ENCODE results near the gene LMO7. TPM values are rescaled to one million over a fixed set of nuclear protein-coding genes. Genes with fewer than 3 reads are reported as not detected.

LMO7 gene
- total and polyA plus RNA-seq, 8 donors: 17.1 to 214 (median 72.4) TPM

DNA sequence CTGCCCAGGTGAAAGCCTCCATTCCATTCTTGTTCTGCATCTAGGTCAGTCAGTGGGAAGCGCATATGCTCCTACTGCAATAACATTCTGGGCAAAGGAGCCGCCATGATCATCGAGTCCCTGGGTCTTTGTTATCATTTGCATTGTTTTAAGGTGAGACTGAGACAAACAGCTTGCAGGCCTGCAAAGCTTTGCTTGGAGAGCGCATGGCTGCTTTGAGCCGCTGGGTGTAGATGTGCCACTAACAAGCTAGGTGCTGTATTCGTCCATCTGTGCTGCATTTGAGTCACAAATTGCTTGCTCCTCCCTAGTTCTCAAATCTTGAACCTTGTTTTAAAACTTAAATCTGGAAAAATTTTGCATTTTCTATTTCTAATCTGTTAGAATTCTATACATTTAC lies 219.1 kb downstream of the LMO7 start:
- Histone ChIP-seq H3K4me3 (no peak overlapping the region), H3K27ac (no peak overlapping the region), H3K27me3 (no peaks in the 10 kb centered on the region), H3K36me3 (peaks cover 14 to 71% (median 62%) of the 10 kb centered on the region in 4 donors), H3K4me1 (no peaks in the 10 kb centered on the region), H3K9me3 (no peaks in the 10 kb centered on the region)
- intact Hi-C loops (cut with DNase I; ENCODE audit: low total_unique reads): no loop called here
- no peak for TF ChIP-seq EP300 (IDR thresholded peaks at IDR 0.05)
- no peak for TF ChIP-seq POLR2A (IDR thresholded peaks at IDR 0.05)
- TF ChIP-seq CTCF (IDR thresholded peaks at IDR 0.05): no peak
- TF ChIP-seq POLR2AphosphoS5 (IDR thresholded peaks at IDR 0.05): no peak
- no peak for DNase-seq
- 86 to 90% (median 87%) methylated on average over 6 of the region's 6 CpGs for WGBS, 5 donors

DNA sequence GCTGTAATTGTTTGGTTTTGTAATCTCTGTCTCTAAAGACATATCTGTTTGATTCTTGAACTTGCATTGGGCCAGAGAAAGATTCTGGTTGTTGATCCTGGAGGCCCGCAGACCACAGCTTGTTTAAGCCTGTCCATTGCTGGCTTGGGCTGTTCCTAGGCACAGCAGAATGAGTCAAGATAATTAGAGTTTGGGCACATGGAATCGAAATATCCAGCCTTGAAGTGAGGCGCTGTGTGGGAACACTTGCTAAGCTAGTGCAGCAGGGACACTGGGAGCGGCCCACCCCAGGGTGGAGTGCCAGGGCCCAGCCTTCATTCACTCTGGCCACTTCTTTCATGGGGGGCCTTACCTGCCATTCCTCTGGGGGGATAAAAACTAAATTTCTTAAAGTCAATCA lies 219.7 kb downstream of the LMO7 start:
- Histone ChIP-seq H3K36me3 (peaks cover 11 to 67% (median 57%) of the 10 kb centered on the region in 4 donors), H3K27me3 (no peaks in the 10 kb centered on the region), H3K9me3 (no peaks in the 10 kb centered on the region), H3K4me1 (no peaks in the 10 kb centered on the region), H3K4me3 (no peak overlapping the region), H3K27ac (no peak overlapping the region)
- no peak for TF ChIP-seq CTCF (IDR thresholded peaks at IDR 0.05)
- no peak for TF ChIP-seq EP300 (IDR thresholded peaks at IDR 0.05)
- TF ChIP-seq POLR2AphosphoS5 (IDR thresholded peaks at IDR 0.05): no peak
- TF ChIP-seq POLR2A (IDR thresholded peaks at IDR 0.05): no peak
- intact Hi-C loops (cut with DNase I; ENCODE audit: low total_unique reads): no loop called here
- DNase-seq: no peak
- WGBS, 5 donors: 76 to 84% (median 82%) methylated on average over 4 of the region's 4 CpGs

DNA sequence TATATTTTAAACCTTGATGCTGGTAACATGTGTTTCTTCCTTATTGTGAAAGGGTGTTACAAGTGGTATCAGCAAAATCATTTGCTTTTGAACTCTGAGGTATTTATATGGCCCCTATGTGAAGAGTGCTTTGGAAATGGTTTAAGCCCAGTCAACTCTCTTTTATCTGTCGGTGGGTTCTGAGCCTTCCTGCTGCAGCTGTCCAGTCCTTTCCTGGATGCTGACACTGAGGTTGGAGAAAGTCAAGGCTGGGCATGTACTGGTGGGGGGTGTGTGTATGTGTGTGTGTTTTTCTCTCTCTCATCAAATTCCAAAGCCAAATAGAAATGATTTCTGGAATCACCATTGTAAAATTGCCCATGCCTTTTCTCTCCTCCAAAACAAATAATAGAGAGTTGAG lies 221.2 kb downstream of the LMO7 start:
- WGBS, 5 donors: 71 to 96% (median 77%) methylated on average over 1 of the region's 1 CpG
- peaks cover 10 to 63% (median 50%) of the 10 kb centered on the region in 4 donors for H3K36me3 ChIP-seq
- no peak overlapping the region for H3K4me3 ChIP-seq
- intact Hi-C loops (cut with DNase I; ENCODE audit: low total_unique reads): no loop called here
- H3K27me3 ChIP-seq: no peaks in the 10 kb centered on the region
- TF ChIP-seq POLR2A (IDR thresholded peaks at IDR 0.05) (no peak), CTCF (IDR thresholded peaks at IDR 0.05) (no peak), EP300 (IDR thresholded peaks at IDR 0.05) (no peak), POLR2AphosphoS5 (IDR thresholded peaks at IDR 0.05) (no peak)
- H3K9me3 ChIP-seq: no peaks in the 10 kb centered on the region
- H3K27ac ChIP-seq: no peak overlapping the region
- no peak for DNase-seq
- no peaks in the 10 kb centered on the region for H3K4me1 ChIP-seq

- Histone ChIP-seq H3K27ac (no peak overlapping the region), H3K4me3 (no peak overlapping the region), H3K36me3 (peaks cover 4 to 29% (median 21%) of the 10 kb centered on the region in 4 donors), H3K27me3 (no peaks in the 10 kb centered on the region), H3K4me1 (no peaks in the 10 kb centered on the region), H3K9me3 (no peaks in the 10 kb centered on the region)
- no peak for DNase-seq
- 93 to 99% (median 98%) methylated on average over 6 of the region's 6 CpGs for WGBS, 5 donors
- TF ChIP-seq CTCF (IDR thresholded peaks at IDR 0.05): no peak
- no peak for TF ChIP-seq POLR2AphosphoS5 (IDR thresholded peaks at IDR 0.05)
- no peak for TF ChIP-seq POLR2A (IDR thresholded peaks at IDR 0.05)
- no peak for TF ChIP-seq EP300 (IDR thresholded peaks at IDR 0.05)
- intact Hi-C loops (cut with DNase I; ENCODE audit: low total_unique reads): loop anchor here (10.0 kb wide), 1 partner anchor 166 kb away; no protein-coding TSS in a partner anchor
Measured at GRCh38 chr13:75860935-75861334, 224.8 kb downstream of the LMO7 start.

Data from stomach (tissue), 9 donors.